T-helper 1 cell treated with Interleukin-12 subunit alpha and Interleukin-12 subunit beta and Interleukin-4 antibody, amounts not matched to agents 30 μg/mL and 1 μg/mL, for 36 hours (primary cell): ENCODE data around the gene SEC31A.

Source experiments
- H3K27ac Mint-ChIP-seq: one replicate; pipeline ENCODE4 v1.8.0; 2021; ENCODE audit warnings: mild to moderate bottlenecking, mixed read lengths
- H3K27me3 Mint-ChIP-seq: one replicate; pipeline ENCODE4 v1.8.0; 2021; ENCODE audit warnings: low read depth, mixed read lengths
- H3K36me3 Mint-ChIP-seq: one replicate; pipeline ENCODE4 v1.8.0; 2021; ENCODE audit warnings: low read depth, mixed read lengths
- H3K4me1 Mint-ChIP-seq: one replicate; pipeline ENCODE4 v1.8.0; 2021; ENCODE audit warnings: low read depth, mixed read lengths
- H3K4me3 Mint-ChIP-seq: one replicate; pipeline ENCODE4 v1.8.0; 2021; ENCODE audit warnings: mild to moderate bottlenecking, moderate library complexity, mixed read lengths
- H3K9me3 Mint-ChIP-seq: one replicate; pipeline ENCODE4 v1.8.0; 2021; ENCODE audit warnings: mixed read lengths

SEC31A gene

GRCh38 chr4:82784681-82785610 lies 106.0 kb downstream of the SEC31A start:
- Mint-ChIP-seq H3K27me3 (peaks cover 22% of the 10 kb centered on the region), H3K4me3 (no peak overlapping the region), H3K4me1 (no peaks in the 10 kb centered on the region), H3K27ac (peak overlapping the region; percentile 41), H3K9me3 (no peaks in the 10 kb centered on the region), H3K36me3 (no peaks in the 10 kb centered on the region)

GRCh38 chr4:82782626-82783345 lies 108.2 kb downstream of the SEC31A start:
- H3K27ac Mint-ChIP-seq = no peak overlapping the region

GRCh38 chr4:82780752-82781231 lies 110.2 kb downstream of the SEC31A start:
- no peaks in the 10 kb centered on the region for H3K9me3 Mint-ChIP-seq
- no peak overlapping the region for H3K4me3 Mint-ChIP-seq
- H3K36me3 Mint-ChIP-seq = no peaks in the 10 kb centered on the region

More at GRCh38 chr4:82782626-82783345, 108.2 kb downstream of the SEC31A start:
- Mint-ChIP-seq H3K9me3 (no peaks in the 10 kb centered on the region), H3K36me3 (no peaks in the 10 kb centered on the region), H3K27me3 (peaks cover 19% of the 10 kb centered on the region), H3K4me1 (no peaks in the 10 kb centered on the region), H3K4me3 (no peak overlapping the region)

GRCh38 chr4:82780170-82780751 lies 110.7 kb downstream of the SEC31A start:
- no peaks in the 10 kb centered on the region for H3K36me3 Mint-ChIP-seq
- H3K27ac Mint-ChIP-seq = no peak overlapping the region
- H3K4me3 Mint-ChIP-seq = no peak overlapping the region
- no peaks in the 10 kb centered on the region for H3K9me3 Mint-ChIP-seq
- no peaks in the 10 kb centered on the region for H3K4me1 Mint-ChIP-seq
- H3K27me3 Mint-ChIP-seq = peaks cover 14% of the 10 kb centered on the region

More at GRCh38 chr4:82780752-82781231, 110.2 kb downstream of the SEC31A start:
- no peaks in the 10 kb centered on the region for H3K4me1 Mint-ChIP-seq
- peaks cover 18% of the 10 kb centered on the region for H3K27me3 Mint-ChIP-seq
- H3K27ac Mint-ChIP-seq = no peak overlapping the region

- Mint-ChIP-seq H3K36me3 (no peaks in the 10 kb centered on the region), H3K9me3 (no peaks in the 10 kb centered on the region), H3K27ac (no peak overlapping the region), H3K27me3 (peaks cover 6% of the 10 kb centered on the region), H3K4me1 (no peaks in the 10 kb centered on the region), H3K4me3 (no peak overlapping the region)
Measured at GRCh38 chr4:82779032-82779431, 111.9 kb downstream of the SEC31A start.

GRCh38 chr4:82777857-82778525 lies 113.0 kb downstream of the SEC31A start:
- H3K27ac Mint-ChIP-seq = no peak overlapping the region
- H3K4me3 Mint-ChIP-seq = no peak overlapping the region
- no peaks in the 10 kb centered on the region for H3K36me3 Mint-ChIP-seq
- H3K9me3 Mint-ChIP-seq = no peaks in the 10 kb centered on the region
- H3K27me3 Mint-ChIP-seq = peaks cover 6% of the 10 kb centered on the region
- H3K4me1 Mint-ChIP-seq = no peaks in the 10 kb centered on the region

GRCh38 chr4:82776925-82777542 lies 113.9 kb downstream of the SEC31A start:
- peaks cover 6% of the 10 kb centered on the region for H3K27me3 Mint-ChIP-seq
- H3K27ac Mint-ChIP-seq = no peak overlapping the region
- H3K36me3 Mint-ChIP-seq = no peaks in the 10 kb centered on the region
- no peak overlapping the region for H3K4me3 Mint-ChIP-seq
- H3K4me1 Mint-ChIP-seq = no peaks in the 10 kb centered on the region
- H3K9me3 Mint-ChIP-seq = no peaks in the 10 kb centered on the region

GRCh38 chr4:82775243-82775642 lies 115.7 kb downstream of the SEC31A start:
- Mint-ChIP-seq H3K27me3 (peaks cover 6% of the 10 kb centered on the region), H3K4me3 (no peak overlapping the region), H3K36me3 (no peaks in the 10 kb centered on the region), H3K9me3 (no peaks in the 10 kb centered on the region), H3K4me1 (no peaks in the 10 kb centered on the region), H3K27ac (no peak overlapping the region)

- no peak overlapping the region for H3K27ac Mint-ChIP-seq
- H3K27me3 Mint-ChIP-seq = peaks cover 6% of the 10 kb centered on the region
- H3K4me3 Mint-ChIP-seq = no peak overlapping the region
- no peaks in the 10 kb centered on the region for H3K36me3 Mint-ChIP-seq
- H3K9me3 Mint-ChIP-seq = no peaks in the 10 kb centered on the region
- H3K4me1 Mint-ChIP-seq = no peaks in the 10 kb centered on the region
Measured at GRCh38 chr4:82774711-82775171, 116.2 kb downstream of the SEC31A start.

- no peaks in the 10 kb centered on the region for H3K9me3 Mint-ChIP-seq
- no peaks in the 10 kb centered on the region for H3K36me3 Mint-ChIP-seq
- H3K4me3 Mint-ChIP-seq = no peak overlapping the region
- peaks cover 11% of the 10 kb centered on the region for H3K27me3 Mint-ChIP-seq
- no peaks in the 10 kb centered on the region for H3K4me1 Mint-ChIP-seq
- no peak overlapping the region for H3K27ac Mint-ChIP-seq
Measured at GRCh38 chr4:82773057-82773456, 117.9 kb downstream of the SEC31A start.

GRCh38 chr4:82770607-82771006 lies 120.3 kb downstream of the SEC31A start:
- peaks cover 11% of the 10 kb centered on the region for H3K27me3 Mint-ChIP-seq
- peaks cover 11% of the 10 kb centered on the region for H3K9me3 Mint-ChIP-seq
- H3K36me3 Mint-ChIP-seq = no peaks in the 10 kb centered on the region
- H3K4me3 Mint-ChIP-seq = no peak overlapping the region
- H3K4me1 Mint-ChIP-seq = no peaks in the 10 kb centered on the region
- no peak overlapping the region for H3K27ac Mint-ChIP-seq
